GM23338 (cell line): ENCODE data around the gene ILKAP. TPM values are rescaled to one million over a fixed set of nuclear protein-coding genes. Genes with fewer than 3 reads are reported as not detected.

Source experiments
- ATAC-seq: fragments of 200-7000 bp; cut with Tn5 transposase; 3 replicates; pipeline ENCODE4 v1.9.1; 2020
- DNase-seq: peaks from one replicate; pipeline ENCODE4 v3.0.0-alpha.2; 2015; ENCODE audit warnings: low spot score
- H2AFZ ChIP-seq: fragments of 200-600 bp; sonication (generic); 2 replicates; pipeline ENCODE4 v1.8.0; 2016; ENCODE audit warnings: antibody characterized with exemption, mild to moderate bottlenecking, moderate library complexity
- H3F3A ChIP-seq: fragments of 200-600 bp; sonication (generic); replicated peaks from 2 replicates; pipeline ENCODE4 v1.8.0; 2017; ENCODE audit warnings: antibody characterized with exemption, mixed run types, low read depth
- H3K27ac ChIP-seq: fragments of 200-600 bp; sonication (generic); 2 replicates; pipeline ENCODE4 v1.6.1; 2016; ENCODE audit warnings: low read depth
- H3K27me3 ChIP-seq: fragments of 200-600 bp; sonication (generic); 2 replicates; pipeline ENCODE4 v1.8.0; 2016; ENCODE audit warnings: mild to moderate bottlenecking, mixed run types, moderate library complexity; ENCODE audit not compliant: insufficient read depth
- H3K36me3 ChIP-seq: fragments of 200-600 bp; sonication (generic); 2 replicates; pipeline ENCODE4 v1.8.0; 2016; ENCODE audit warnings: mild to moderate bottlenecking; ENCODE audit not compliant: insufficient read depth
- H3K4me1 ChIP-seq: fragments of 200-600 bp; sonication (generic); 2 replicates; pipeline ENCODE4 v1.8.0; 2016; ENCODE audit warnings: mild to moderate bottlenecking, moderate library complexity; ENCODE audit not compliant: insufficient read depth
- H3K4me2 ChIP-seq: fragments of 200-600 bp; sonication (generic); 2 replicates; pipeline ENCODE4 v1.7.1; 2017; ENCODE audit warnings: mixed run types
- H3K4me3 ChIP-seq: fragments of 200-600 bp; sonication (generic); 2 replicates; pipeline ENCODE4 v1.6.1; 2016; ENCODE audit warnings: mixed run types
- H3K79me2 ChIP-seq: fragments of 200-600 bp; sonication (generic); replicated peaks from 2 replicates; pipeline ENCODE4 v1.8.0; 2017; ENCODE audit warnings: mild to moderate bottlenecking; ENCODE audit not compliant: insufficient read depth
- H3K9me2 ChIP-seq: fragments of 200-600 bp; sonication (generic); 2 replicates; pipeline ENCODE4 v1.8.0; 2017; ENCODE audit not compliant: insufficient read depth
- H4K20me1 ChIP-seq: fragments of 200-600 bp; sonication (generic); replicated peaks from 2 replicates; pipeline ENCODE4 v1.8.0; 2017; ENCODE audit warnings: mild to moderate bottlenecking; ENCODE audit not compliant: insufficient read depth
- H3K27ac Mint-ChIP-seq: 2 replicates; pipeline ENCODE4 v1.8.0; 2020; ENCODE audit warnings: inconsistent platforms, mild to moderate bottlenecking, moderate library complexity, mixed read lengths
- H3K27me3 Mint-ChIP-seq: 3 replicates; pipeline ENCODE4 v1.8.0; 2022; ENCODE audit warnings: low read depth, mild to moderate bottlenecking, moderate library complexity, mixed read lengths, inconsistent platforms; ENCODE audit not compliant: insufficient read depth, poor library complexity
- H3K36me3 Mint-ChIP-seq: 3 replicates; pipeline ENCODE4 v1.8.0; 2021; ENCODE audit warnings: low read depth, mild to moderate bottlenecking, inconsistent platforms, moderate library complexity, mixed read lengths
- H3K4me1 Mint-ChIP-seq: 3 replicates; pipeline ENCODE4 v1.8.0; 2020; ENCODE audit warnings: mild to moderate bottlenecking, inconsistent platforms, mixed read lengths
- H3K4me3 Mint-ChIP-seq: 3 replicates; pipeline ENCODE4 v1.8.0; 2021; ENCODE audit warnings: moderate library complexity, mild to moderate bottlenecking, inconsistent platforms, mixed read lengths
- H3K9me3 Mint-ChIP-seq: 3 replicates; pipeline ENCODE4 v1.8.0; 2020; ENCODE audit warnings: moderate library complexity, mild to moderate bottlenecking, inconsistent platforms, mixed read lengths
- CREB1 ChIP-seq: fragments of 250-450 bp; sonication (Bioruptor Pico); IDR thresholded peaks from 2 replicates; pipeline ENCODE4 v1.5.0; 2020; ENCODE audit warnings: low read depth, mild to moderate bottlenecking, moderate library complexity
- EZH2 ChIP-seq: fragments of 200-600 bp; sonication (generic); IDR thresholded peaks from one replicate; pipeline ENCODE4 v1.8.0; 2017; ENCODE audit warnings: antibody characterized with exemption, mild to moderate bottlenecking, low read depth; ENCODE audit not compliant: unreplicated experiment
- EZH2phosphoT487 ChIP-seq: fragments of 200-600 bp; sonication (generic); IDR thresholded peaks from one replicate; pipeline ENCODE4 v1.8.1; 2018; ENCODE audit warnings: antibody characterized with exemption; ENCODE audit not compliant: unreplicated experiment
- JUNB ChIP-seq: IDR thresholded peaks from one replicate; pipeline ENCODE4 v1.6.1; 2016; ENCODE audit warnings: antibody characterized with exemption; ENCODE audit not compliant: unreplicated experiment
- NANOG ChIP-seq: IDR thresholded peaks from 2 replicates; pipeline ENCODE4 v1.6.1; 2016; ENCODE audit warnings: antibody characterized with exemption, borderline replicate concordance
- POLR2AphosphoS5 ChIP-seq: IDR thresholded peaks from 2 replicates; pipeline ENCODE4 v1.6.1; 2016; ENCODE audit warnings: antibody characterized with exemption, low read depth
- STAT1 ChIP-seq: IDR thresholded peaks from one replicate; pipeline ENCODE4 v1.6.1; 2016; ENCODE audit warnings: antibody characterized with exemption; ENCODE audit not compliant: unreplicated experiment
- ZNF114 ChIP-seq: fragments of 250-450 bp; sonication (Bioruptor Pico); IDR thresholded peaks from 2 replicates; pipeline ENCODE4 v1.5.0; 2020; ENCODE audit warnings: mild to moderate bottlenecking, moderate library complexity
- ZNF331 ChIP-seq: fragments of 250-450 bp; sonication (Bioruptor Pico); IDR thresholded peaks from 2 replicates; pipeline ENCODE4 v1.5.0; 2020; ENCODE audit warnings: low read depth, mild to moderate bottlenecking, moderate library complexity
- polyA plus RNA-seq: library from polyadenylated mRNA; unstranded; fragments of >200 nt; fragmentation: Nextera tagmentation; extraction: Ambion mirVana; gene quantifications from 2 replicates; pipeline ENCODE4 v1.2.1, GENCODE V29; 2016
- total RNA-seq: library from RNA; depleted of rRNA; stranded (reverse); fragments of >200 nt; shearing (Covaris generic); gene quantifications from 2 replicates; pipeline ENCODE4 v1.2.3, GENCODE V29; 2014
- TF ChIP-seq, protein P1 (sequence below): IDR thresholded peaks from 2 replicates; pipeline ENCODE4 v1.6.1; 2016; ENCODE audit warnings: antibody characterized with exemption
- TF ChIP-seq, protein P2 (sequence below), 2 experiments: fragments of 200-600 bp in 1 of 2; sonication (generic) in 1 of 2; conservative IDR thresholded peaks; 2 replicates each; pipeline versions ENCODE4 v1.5.1 to v1.6.1; 2016 to 2017; ENCODE audit warnings: antibody characterized with exemption in 2 of 2, low read depth in 2 of 2, mild to moderate bottlenecking in 2 of 2, moderate library complexity in 1 of 2
- TF ChIP-seq, protein P3 (sequence below): IDR thresholded peaks from one replicate; pipeline ENCODE4 v1.6.1; 2018; ENCODE audit warnings: antibody characterized with exemption; ENCODE audit not compliant: unreplicated experiment
- TF ChIP-seq, protein P4 (sequence below): fragments of 250-450 bp; sonication (Bioruptor Pico); IDR thresholded peaks from 2 replicates; pipeline ENCODE4 v1.5.0; 2020; ENCODE audit warnings: mild to moderate bottlenecking, moderate library complexity

ILKAP gene
- total and polyA plus RNA-seq, 2 experiments from 2014 or later: 17.0 to 35.9 TPM

DNA sequence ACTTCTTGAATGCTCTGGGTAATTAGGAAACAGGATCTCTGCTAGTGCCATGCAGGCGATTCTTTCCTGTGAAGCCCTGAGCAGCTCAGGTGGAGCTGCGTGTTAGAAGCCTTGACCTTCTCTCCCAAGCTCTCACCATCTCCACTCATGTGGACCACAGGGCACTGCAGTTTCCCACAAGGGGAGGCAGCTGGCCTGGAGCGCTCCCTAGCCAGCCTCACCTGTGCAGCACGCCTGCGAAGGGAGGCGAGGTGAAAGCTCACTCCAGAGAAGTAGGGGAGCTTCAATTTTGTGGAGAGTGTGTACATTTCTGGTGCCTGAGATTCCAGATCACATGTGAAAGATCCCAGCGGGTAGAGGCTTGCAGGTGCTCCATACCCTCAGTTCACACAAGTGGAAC lies 47.4 kb upstream of the ILKAP start:
- Histone ChIP-seq H3K9me2 (no peaks in the 10 kb centered on the region), H3K4me3 (no peak overlapping the region), H4K20me1 (0 out of 2 replicates have a peak, but pooled peaks cover 3% of the 10 kb centered on the region), H3K27ac (no peak overlapping the region), H3K36me3 (no peaks in the 10 kb centered on the region), H2AFZ (no peak overlapping the region), H3K79me2 (no peaks in the 10 kb centered on the region), H3F3A (no peaks in the 10 kb centered on the region), H3K27me3 (no peaks in the 10 kb centered on the region), H3K4me1 (no peaks in the 10 kb centered on the region), H3K4me2 (no peak overlapping the region)
- no peak overlapping the region for H3K4me3 Mint-ChIP-seq
- DNase-seq: no peak
- TF ChIP-seq JUNB: no peak
- no peak for TF ChIP-seq EZH2
- TF ChIP-seq ZNF331 (CRISPR knock-in tag): no peak
- TF ChIP-seq, protein P1, sequence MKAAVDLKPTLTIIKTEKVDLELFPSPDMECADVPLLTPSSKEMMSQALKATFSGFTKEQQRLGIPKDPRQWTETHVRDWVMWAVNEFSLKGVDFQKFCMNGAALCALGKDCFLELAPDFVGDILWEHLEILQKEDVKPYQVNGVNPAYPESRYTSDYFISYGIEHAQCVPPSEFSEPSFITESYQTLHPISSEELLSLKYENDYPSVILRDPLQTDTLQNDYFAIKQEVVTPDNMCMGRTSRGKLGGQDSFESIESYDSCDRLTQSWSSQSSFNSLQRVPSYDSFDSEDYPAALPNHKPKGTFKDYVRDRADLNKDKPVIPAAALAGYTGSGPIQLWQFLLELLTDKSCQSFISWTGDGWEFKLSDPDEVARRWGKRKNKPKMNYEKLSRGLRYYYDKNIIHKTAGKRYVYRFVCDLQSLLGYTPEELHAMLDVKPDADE: no peak
- TF ChIP-seq CREB1 (CRISPR knock-in tag): no peak
- TF ChIP-seq EZH2phosphoT487: no peak
- TF ChIP-seq, protein P2, sequence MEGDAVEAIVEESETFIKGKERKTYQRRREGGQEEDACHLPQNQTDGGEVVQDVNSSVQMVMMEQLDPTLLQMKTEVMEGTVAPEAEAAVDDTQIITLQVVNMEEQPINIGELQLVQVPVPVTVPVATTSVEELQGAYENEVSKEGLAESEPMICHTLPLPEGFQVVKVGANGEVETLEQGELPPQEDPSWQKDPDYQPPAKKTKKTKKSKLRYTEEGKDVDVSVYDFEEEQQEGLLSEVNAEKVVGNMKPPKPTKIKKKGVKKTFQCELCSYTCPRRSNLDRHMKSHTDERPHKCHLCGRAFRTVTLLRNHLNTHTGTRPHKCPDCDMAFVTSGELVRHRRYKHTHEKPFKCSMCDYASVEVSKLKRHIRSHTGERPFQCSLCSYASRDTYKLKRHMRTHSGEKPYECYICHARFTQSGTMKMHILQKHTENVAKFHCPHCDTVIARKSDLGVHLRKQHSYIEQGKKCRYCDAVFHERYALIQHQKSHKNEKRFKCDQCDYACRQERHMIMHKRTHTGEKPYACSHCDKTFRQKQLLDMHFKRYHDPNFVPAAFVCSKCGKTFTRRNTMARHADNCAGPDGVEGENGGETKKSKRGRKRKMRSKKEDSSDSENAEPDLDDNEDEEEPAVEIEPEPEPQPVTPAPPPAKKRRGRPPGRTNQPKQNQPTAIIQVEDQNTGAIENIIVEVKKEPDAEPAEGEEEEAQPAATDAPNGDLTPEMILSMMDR (conservative IDR thresholded peaks at IDR 0.05; ENCODE audit: low read depth in 2 of 2): no peak
- TF ChIP-seq STAT1: no peak
- no peak for TF ChIP-seq ZNF114 (CRISPR knock-in tag)
- TF ChIP-seq, protein P3, sequence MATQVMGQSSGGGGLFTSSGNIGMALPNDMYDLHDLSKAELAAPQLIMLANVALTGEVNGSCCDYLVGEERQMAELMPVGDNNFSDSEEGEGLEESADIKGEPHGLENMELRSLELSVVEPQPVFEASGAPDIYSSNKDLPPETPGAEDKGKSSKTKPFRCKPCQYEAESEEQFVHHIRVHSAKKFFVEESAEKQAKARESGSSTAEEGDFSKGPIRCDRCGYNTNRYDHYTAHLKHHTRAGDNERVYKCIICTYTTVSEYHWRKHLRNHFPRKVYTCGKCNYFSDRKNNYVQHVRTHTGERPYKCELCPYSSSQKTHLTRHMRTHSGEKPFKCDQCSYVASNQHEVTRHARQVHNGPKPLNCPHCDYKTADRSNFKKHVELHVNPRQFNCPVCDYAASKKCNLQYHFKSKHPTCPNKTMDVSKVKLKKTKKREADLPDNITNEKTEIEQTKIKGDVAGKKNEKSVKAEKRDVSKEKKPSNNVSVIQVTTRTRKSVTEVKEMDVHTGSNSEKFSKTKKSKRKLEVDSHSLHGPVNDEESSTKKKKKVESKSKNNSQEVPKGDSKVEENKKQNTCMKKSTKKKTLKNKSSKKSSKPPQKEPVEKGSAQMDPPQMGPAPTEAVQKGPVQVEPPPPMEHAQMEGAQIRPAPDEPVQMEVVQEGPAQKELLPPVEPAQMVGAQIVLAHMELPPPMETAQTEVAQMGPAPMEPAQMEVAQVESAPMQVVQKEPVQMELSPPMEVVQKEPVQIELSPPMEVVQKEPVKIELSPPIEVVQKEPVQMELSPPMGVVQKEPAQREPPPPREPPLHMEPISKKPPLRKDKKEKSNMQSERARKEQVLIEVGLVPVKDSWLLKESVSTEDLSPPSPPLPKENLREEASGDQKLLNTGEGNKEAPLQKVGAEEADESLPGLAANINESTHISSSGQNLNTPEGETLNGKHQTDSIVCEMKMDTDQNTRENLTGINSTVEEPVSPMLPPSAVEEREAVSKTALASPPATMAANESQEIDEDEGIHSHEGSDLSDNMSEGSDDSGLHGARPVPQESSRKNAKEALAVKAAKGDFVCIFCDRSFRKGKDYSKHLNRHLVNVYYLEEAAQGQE: no peak
- no peak for TF ChIP-seq POLR2AphosphoS5
- TF ChIP-seq, protein P4, sequence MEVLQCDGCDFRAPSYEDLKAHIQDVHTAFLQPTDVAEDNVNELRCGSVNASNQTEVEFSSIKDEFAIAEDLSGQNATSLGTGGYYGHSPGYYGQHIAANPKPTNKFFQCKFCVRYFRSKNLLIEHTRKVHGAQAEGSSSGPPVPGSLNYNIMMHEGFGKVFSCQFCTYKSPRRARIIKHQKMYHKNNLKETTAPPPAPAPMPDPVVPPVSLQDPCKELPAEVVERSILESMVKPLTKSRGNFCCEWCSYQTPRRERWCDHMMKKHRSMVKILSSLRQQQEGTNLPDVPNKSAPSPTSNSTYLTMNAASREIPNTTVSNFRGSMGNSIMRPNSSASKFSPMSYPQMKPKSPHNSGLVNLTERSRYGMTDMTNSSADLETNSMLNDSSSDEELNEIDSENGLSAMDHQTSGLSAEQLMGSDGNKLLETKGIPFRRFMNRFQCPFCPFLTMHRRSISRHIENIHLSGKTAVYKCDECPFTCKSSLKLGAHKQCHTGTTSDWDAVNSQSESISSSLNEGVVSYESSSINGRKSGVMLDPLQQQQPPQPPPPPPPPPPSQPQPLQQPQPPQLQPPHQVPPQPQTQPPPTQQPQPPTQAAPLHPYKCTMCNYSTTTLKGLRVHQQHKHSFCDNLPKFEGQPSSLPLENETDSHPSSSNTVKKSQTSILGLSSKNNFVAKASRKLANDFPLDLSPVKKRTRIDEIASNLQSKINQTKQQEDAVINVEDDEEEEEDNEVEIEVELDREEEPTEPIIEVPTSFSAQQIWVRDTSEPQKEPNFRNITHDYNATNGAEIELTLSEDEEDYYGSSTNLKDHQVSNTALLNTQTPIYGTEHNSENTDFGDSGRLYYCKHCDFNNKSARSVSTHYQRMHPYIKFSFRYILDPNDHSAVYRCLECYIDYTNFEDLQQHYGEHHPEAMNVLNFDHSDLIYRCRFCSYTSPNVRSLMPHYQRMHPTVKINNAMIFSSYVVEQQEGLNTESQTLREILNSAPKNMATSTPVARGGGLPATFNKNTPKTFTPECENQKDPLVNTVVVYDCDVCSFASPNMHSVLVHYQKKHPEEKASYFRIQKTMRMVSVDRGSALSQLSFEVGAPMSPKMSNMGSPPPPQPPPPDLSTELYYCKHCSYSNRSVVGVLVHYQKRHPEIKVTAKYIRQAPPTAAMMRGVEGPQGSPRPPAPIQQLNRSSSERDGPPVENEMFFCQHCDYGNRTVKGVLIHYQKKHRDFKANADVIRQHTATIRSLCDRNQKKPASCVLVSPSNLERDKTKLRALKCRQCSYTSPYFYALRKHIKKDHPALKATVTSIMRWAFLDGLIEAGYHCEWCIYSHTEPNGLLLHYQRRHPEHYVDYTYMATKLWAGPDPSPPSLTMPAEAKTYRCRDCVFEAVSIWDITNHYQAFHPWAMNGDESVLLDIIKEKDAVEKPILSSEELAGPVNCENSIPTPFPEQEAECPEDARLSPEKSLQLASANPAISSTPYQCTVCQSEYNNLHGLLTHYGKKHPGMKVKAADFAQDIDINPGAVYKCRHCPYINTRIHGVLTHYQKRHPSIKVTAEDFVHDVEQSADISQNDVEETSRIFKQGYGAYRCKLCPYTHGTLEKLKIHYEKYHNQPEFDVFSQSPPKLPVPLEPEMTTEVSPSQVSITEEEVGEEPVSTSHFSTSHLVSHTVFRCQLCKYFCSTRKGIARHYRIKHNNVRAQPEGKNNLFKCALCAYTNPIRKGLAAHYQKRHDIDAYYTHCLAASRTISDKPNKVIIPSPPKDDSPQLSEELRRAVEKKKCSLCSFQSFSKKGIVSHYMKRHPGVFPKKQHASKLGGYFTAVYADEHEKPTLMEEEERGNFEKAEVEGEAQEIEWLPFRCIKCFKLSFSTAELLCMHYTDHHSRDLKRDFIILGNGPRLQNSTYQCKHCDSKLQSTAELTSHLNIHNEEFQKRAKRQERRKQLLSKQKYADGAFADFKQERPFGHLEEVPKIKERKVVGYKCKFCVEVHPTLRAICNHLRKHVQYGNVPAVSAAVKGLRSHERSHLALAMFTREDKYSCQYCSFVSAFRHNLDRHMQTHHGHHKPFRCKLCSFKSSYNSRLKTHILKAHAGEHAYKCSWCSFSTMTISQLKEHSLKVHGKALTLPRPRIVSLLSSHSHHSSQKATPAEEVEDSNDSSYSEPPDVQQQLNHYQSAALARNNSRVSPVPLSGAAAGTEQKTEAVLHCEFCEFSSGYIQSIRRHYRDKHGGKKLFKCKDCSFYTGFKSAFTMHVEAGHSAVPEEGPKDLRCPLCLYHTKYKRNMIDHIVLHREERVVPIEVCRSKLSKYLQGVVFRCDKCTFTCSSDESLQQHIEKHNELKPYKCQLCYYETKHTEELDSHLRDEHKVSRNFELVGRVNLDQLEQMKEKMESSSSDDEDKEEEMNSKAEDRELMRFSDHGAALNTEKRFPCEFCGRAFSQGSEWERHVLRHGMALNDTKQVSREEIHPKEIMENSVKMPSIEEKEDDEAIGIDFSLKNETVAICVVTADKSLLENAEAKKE (CRISPR knock-in tag): no peak
- no peak for TF ChIP-seq NANOG
- H3K27ac Mint-ChIP-seq: no peak overlapping the region
- ATAC-seq: no peak
- H3K9me3 Mint-ChIP-seq: no peaks in the 10 kb centered on the region
- peaks cover 4% of the 10 kb centered on the region; the same call in 1 of the 3 replicates for H3K4me1 Mint-ChIP-seq
- peaks cover 11% of the 10 kb centered on the region for H3K27me3 Mint-ChIP-seq
- peaks cover 9% of the 10 kb centered on the region for H3K36me3 Mint-ChIP-seq
